ENCODE results near the gene TMTC2.

The TMTC2 gene

DNA sequence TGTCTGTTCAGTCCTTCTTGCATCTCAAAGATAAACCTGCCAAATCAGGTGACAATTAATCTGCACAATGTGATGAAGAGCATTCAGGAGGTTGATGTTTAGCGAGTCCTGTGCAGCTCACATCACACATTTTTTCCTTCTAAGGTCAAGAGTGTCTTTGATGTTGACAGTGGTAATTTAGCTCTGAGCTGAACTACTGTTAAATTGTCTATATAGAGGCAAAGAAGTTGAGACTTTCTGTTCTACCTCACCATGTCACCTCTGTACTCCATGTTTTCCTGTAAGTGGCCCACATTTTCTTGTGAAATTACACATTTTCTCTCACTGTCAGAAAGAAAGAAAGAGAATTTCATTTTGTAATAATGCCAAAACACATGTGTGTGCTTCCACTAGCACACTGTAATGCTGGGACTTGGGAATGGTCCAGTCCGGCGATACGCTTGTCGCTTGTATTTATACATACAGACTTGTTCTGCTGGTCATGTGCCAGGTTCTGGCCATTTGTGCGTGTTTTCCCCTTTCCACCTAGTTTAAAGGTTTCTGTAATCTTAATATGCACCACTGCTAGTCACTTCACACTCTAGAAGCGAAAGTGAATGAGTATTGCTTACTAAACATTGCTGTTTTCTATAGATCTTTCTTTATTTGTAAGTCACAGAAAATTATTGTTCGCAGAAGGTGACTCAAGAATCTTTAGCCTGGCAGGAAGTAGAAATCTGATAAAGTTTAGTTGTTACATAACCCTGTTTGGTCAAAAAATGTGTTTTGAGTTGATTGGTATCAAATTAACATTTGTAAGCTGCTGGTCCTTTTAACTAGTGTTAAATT is 328.9 kb downstream of the TMTC2 start:
- in situ Hi-C loops (cut with MboI; ENCODE audit: low pct_unique_long_range_greater_than_20kb, low sequenced_read_pairs, unreplicated experiment), result no loop called here
- DNase-seq (ENCODE audit: low spot score), result no peak
- TF ChIP-seq CTCF (IDR thresholded peaks at IDR 0.05; ENCODE audit: extremely low read depth, insufficient read depth, missing control alignments), result no peak

DNA sequence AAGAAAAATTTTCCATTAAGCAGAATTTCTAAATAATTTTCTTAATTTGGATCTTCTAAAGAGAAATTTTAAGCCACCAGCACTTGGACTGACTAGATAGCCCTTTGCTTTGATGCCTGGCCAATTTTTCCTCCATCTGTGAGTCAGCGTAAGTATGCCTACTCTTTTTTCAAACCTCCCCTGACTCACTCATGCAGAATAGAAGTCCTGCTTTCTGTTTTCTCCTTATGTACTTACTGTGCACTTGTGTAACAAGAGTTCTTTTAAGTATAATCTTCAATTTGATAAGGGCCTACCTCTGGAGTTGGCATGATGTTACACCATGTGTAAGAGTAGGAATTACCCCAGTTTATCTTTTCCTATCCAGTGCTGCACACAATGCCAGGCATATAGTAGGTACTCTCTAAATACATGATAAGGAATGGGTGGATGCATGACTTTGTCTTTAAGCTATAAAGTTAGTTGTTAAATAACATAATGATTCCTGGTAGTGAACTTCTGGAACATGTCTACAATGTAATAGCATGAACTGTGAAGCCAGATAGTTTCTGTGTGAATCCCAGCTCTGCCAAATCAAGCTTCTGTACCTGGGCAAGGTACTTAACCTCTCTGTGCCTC is 329.6 kb downstream of the TMTC2 start:
- DNase-seq (ENCODE audit: low spot score), result no peak
- in situ Hi-C loops (cut with MboI; ENCODE audit: low pct_unique_long_range_greater_than_20kb, low sequenced_read_pairs, unreplicated experiment), result no loop called here
- TF ChIP-seq CTCF (IDR thresholded peaks at IDR 0.05; ENCODE audit: extremely low read depth, insufficient read depth, missing control alignments), result no peak

- in situ Hi-C loops (cut with MboI; ENCODE audit: low pct_unique_long_range_greater_than_20kb, low sequenced_read_pairs, unreplicated experiment), result no loop called here
- DNase-seq (ENCODE audit: low spot score), result no peak
- no peak for TF ChIP-seq CTCF (IDR thresholded peaks at IDR 0.05; ENCODE audit: extremely low read depth, insufficient read depth, missing control alignments)
Measured at GRCh38 chr12:83016991-83017390, 330.3 kb downstream of the TMTC2 start.

DNA sequence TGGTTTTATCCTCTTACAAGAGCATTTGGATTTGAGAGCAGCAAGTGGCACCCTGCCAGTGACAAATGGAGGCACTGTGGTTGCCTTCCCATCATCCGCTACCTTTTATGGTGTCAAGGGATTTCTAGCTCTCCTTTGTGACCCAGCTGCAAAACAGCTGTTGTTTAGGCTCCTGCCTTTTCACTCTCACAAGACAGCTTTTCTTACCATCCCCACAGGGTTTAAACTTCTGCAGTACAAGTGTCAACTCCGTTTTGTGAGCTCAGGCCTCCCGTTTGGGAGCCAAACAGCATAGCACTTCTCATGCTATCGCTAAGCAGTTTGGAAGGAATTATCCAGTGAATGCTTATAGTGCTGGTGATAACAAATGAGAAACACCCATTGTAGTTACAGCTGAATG is 331.4 kb downstream of the TMTC2 start:
- no peak for TF ChIP-seq CTCF (IDR thresholded peaks at IDR 0.05; ENCODE audit: extremely low read depth, insufficient read depth, missing control alignments)
- no peak for DNase-seq (ENCODE audit: low spot score)
- in situ Hi-C loops (cut with MboI; ENCODE audit: low pct_unique_long_range_greater_than_20kb, low sequenced_read_pairs, unreplicated experiment), result no loop called here

- TF ChIP-seq CTCF (IDR thresholded peaks at IDR 0.05; ENCODE audit: extremely low read depth, insufficient read depth, missing control alignments), result no peak
Measured at GRCh38 chr12:83027021-83027723, 340.5 kb downstream of the TMTC2 start.

GRCh38 chr12:83031196-83031595 is 344.5 kb downstream of the TMTC2 start:
- in situ Hi-C loops (cut with MboI; ENCODE audit: low pct_unique_long_range_greater_than_20kb, low sequenced_read_pairs, unreplicated experiment), result no loop called here
- no peak for TF ChIP-seq CTCF (IDR thresholded peaks at IDR 0.05; ENCODE audit: extremely low read depth, insufficient read depth, missing control alignments)
- no peak for DNase-seq (ENCODE audit: low spot score)

More at GRCh38 chr12:83027021-83027723, 340.5 kb downstream of the TMTC2 start:
- in situ Hi-C loops (cut with MboI; ENCODE audit: low pct_unique_long_range_greater_than_20kb, low sequenced_read_pairs, unreplicated experiment), result no loop called here
- no peak for DNase-seq (ENCODE audit: low spot score)
